GM19468 (cell line): ENCODE measurements around the gene SIK3.

Experiments used
- ATAC-seq: cut with Tn5 transposase; IDR thresholded peaks from one replicate; pipeline ENCODE4 v1.9.1; 2021; ENCODE audit warnings: mild to moderate bottlenecking, moderate library complexity, moderate number of reproducible peaks; ENCODE audit not compliant: unreplicated experiment; ENCODE audit errors: extremely low read depth

The SIK3 gene

DNA sequence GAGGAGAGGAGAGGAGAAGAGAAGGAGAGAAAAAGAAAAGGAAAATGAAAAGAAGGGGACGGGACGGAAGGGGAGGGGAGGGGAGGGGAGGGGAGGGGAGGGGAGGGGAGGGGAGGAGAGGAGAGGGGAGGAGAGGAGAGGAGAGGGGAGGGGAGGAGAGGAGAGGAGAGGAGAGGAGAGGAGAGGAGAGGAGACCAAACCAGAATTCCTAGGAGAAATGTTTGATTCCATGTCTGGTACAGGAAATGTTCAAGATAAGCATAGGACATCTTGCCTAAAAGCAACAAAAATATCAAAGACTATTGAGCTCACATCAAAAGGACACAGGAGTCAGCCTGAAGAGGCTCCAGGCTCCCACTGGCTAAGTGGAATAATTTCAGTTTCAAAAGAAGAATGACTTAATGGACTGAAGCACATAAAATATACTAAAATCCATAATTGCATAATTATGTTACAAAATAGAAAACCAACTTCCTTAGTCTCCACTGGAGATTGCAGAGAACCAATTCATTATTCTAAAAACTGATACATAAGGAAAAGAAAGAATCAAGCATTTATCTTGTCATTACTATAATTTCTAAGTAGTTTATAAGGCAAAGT lies 159.7 kb downstream of the SIK3 start:
- ATAC-seq, result no peak

DNA sequence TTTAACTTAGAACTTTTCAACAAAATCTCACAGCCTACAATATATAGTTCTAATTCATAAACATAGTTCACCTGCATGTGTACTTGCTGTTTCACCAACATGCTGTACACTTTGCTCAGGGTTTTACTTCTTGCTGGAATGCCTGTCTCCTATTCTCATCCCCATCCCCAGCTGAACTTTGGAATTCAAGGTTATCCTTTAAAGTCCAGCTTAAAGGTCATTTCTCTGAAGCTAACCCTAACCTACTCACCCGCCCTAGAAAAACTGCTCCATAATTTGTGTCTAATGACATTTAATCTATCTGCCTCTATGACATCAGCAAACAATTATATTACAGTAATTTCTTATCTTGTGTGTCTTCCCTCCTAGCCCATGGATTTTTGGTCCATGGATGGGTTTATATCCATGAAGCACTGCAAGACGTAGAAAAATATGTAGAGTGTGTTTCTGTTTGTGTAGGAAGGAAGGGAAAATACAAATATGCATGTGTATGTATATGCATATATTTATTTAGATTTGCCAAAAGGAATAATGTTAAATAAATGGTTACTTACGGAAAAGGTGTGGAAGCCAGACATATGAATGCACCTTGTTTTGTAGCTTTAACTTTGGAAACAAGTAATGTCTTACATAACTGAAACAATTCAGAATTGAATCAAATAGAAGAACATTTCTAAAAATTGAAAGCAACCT lies 161.3 kb downstream of the SIK3 start:
- ATAC-seq, result no peak

DNA sequence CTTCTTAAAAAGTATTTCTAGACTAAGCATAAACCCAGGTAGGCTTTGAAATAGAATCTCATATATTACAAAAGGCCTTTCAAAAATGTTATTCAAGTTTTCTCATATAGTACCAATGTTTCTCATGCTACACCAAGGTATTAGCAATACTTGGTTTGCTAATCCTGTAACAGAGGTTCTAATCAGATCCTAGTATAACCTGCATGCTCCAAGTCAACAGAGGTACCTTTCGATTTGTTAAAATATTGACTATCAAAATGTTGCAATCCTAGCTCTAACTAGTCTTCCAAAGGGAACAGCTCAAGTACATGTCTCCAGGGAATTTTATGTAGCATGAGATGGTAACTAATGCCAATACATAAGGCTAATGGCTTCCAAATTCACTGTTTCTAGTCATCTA lies 162.7 kb downstream of the SIK3 start:
- ATAC-seq, result no peak

DNA sequence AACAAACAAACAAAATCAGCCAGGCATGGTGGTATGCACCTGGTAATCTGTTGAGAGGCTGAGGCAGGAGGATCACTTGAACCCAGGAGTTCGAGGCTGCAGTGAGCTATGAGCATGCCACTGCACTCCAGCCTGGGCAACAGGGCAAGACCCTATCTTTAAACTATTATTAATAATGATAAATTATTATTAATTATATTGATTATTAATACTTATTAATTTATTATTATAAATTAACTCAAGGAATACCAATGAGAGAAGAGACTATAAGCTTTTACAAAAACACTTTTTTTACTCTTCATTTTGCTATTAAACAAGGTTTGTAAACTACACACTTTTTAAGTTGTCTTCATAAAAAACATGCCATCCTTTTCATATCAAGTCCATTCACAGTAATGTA lies 163.1 kb downstream of the SIK3 start:
- ATAC-seq, result no peak

DNA sequence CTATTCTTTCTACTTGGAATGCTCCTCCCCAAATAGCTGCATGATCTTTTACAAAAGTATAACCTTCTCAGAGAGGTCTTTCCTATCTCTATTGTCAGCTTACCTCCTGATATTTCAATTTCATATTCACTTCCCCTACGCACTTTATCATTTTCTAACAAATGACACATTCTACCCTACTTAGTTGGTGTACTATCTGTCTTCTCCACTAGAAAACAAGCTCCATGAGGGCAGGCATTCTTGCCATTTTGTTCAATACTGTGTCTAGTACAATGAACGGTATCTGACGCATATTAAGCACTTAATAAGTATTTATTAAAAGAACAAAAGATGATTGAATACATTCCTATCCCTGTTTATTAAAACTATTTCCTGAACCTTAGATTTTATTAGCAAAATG lies 164.3 kb downstream of the SIK3 start:
- ATAC-seq, result no peak

DNA sequence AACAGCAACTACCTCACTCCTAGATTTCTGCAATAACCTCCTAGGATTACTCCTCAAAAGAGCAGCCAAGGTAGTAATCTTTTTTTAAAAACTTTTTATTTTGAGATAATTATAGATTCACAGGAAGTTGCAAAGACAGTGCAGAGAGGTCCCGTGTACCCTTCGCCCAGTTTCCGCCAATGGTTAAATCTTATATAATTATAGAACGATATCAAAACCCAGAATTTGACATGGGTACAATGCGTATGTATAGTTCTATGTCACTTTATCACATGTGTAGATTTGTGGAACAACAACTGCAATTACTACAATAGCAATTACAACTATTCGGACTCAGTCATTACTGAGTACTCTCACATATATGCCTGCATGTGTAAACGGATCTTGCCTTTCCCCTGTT lies 166.0 kb downstream of the SIK3 start:
- no peak for ATAC-seq

DNA sequence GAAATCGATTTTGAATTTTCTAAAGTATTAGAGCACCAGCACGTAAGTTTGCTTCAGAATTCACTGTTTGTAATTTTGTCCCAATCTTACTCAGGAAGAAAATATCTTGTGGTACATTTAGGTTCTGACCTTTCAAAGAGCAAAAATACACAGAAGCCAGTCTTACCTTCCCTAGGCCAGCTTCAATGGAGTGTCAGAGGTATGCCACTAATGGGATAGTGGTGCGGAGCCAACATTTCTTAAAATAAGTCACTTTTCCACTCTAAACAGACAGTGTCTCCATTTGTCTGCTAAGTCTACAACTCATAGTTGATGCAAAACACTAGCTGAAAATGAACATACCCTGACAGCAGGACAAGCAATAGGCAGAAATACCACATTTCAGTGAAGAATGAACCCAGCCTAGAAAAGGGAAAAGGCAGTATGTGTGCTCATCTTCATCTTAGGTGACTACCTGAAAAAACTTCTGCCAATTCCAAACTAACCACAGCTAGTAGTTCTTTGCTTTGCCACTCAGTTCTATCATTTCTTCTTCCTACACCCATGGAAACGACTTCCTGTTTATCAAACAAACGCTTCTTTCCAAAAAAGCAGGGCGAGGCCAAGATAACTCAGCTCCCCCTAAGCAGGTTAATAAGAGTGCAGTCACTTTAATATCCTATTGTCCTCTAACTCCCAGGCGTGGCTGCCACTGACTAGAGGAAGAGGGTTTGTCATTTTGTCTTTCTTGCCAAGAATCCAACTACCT lies 166.8 kb downstream of the SIK3 start:
- no peak for ATAC-seq

DNA sequence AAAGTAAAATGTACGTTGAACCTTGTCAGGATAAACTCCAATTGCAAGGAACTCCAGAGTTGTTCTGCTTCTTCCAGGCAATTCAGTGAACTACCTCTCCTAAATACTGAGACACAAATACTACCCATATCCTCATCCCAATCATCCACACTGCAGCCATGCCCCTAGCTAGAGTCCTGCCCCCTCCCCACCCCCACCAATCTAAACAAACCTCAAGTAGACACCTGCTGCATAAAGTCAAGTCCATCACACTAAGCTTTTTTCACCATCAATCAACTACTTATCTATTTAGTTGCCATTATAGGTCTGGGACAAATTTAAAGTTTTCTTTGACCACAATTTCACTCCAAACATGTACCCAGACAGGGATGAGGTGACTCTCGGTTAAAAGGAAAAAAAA lies 167.6 kb downstream of the SIK3 start:
- no peak for ATAC-seq

DNA sequence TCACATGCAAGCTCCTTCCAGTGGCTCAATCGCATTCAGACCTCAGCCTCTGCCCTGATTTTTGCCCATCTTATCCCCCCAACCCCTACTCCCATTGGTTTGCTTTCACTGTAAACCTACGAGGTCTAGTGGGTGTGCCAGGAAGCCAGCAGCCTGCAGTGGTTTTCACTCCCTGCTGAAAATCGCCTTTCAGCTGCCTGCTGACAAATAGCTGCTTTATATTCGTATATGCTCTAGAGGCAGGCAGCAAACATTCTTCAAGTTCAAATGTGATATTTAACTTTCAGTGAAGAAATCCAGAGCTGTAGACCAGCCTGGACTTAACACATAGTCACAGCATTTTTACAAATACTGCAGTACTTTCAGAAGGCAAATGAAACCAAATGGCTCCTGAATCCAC lies 168.1 kb downstream of the SIK3 start:
- ATAC-seq, result no peak

DNA sequence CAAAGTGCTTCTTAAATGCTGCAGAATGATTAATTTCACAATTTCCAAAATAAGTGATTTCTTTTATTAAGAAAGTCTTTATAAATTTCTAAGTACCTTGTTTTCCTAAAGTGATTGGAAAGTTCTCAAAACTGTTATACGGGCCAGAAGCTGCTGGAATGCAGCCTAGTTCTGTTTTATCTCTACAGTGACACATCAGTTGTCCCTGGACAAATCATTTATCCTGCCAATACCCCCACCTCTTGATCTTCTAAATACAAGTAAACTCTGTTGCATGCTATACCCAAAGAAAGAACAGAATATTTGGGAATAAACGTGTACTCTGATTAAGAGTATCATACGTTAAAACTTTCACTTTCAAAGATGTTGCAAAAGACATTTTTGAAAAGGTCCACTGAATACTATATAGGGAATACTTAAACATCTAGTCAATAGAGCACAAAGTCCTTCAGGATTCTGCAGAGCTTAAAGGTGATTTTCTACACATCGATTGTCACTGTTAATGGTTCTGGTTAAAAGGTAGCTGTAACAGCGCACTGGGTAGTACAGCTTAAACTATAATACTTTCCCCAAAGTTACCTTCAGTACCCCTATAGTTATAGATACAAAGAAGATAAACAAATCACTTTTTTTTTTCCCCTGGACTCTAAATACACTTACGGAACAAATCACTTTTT lies 168.7 kb downstream of the SIK3 start:
- ATAC-seq, result no peak

DNA sequence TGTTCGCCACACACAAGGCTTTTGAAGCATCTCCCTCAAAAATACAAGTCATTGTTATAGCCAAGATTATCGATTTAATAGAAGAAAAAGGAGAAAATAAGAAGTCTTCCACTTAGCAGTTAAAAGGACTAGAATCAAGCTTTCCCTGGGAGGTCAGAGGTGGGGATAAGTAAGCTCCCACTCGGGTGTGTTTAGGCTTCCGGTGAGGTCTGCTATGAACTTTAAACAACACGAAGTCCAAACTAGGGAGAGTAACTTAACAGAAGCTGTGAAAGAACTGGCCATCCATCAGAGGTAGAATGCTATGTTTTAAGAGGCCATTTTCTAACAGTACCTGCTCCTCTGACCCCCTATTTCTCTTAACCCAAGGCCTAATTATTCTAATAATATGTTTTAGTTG lies 169.4 kb downstream of the SIK3 start:
- no peak for ATAC-seq

DNA sequence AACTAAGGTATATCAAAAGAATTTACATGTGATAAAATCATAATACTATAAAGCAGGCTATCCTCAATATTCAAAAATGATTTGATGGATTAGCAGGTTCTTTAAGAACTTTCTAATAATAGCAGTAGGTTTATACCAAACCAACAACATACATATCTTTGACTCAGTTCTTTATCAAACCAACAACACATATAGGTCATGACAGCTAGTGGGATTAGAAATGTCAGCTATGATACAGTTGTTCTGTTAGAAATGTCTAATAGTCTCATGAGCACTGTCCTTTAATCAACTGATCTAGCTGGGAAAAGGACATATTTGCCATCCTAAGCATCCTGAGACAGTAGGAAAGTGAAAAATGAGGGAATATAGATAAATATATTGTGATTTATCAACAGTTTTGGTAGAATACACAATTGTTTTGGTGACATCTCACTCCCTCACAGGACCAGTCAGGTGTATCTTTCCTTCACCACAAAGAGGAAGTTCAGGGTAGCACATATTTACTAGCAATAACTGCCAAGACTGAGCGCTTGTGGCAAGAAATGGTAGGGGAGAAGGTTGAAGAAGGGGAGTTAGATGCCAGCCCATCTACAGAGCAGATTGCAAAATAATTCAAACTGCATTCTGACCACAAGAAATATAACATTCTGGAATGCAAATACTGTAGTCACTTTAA lies 170.0 kb downstream of the SIK3 start:
- peak; percentile 38 for ATAC-seq

DNA sequence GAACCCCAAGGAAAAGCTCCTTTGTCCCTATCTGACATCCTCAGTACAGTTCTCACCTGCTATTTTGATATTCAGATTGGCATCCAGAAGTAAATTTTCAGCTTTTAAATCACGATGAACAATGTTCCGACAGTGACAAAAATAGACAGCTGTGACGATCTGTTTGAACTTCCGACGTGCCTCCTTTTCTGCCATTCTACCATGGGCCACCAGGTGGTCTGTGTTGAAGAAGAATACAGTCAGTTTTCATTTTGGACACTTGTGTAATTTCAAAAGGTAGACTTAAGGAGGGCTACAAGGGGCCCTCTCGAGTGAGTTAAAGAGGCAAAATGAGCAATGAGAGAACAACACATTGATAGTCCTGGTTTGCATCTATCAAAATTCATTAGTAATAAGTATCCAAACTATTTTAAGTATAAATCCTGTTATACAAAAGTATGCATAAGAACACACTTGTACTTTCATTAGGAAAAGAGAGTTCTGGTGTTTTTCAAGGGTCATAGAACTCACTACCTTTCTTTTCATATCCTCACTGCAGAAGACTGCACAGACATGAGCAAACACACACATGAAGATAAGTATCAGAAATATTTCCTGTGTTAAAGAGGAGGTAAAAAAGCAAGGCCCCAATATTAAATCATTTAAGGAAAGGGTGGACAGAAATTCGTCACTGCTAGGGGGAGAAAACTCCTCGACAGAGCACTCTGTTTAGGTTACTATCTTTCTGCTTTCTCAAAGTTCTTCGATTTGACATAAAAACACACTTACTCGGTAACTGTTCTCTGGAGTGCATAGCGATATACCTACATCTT lies 170.9 kb downstream of the SIK3 start:
- no peak for ATAC-seq

DNA sequence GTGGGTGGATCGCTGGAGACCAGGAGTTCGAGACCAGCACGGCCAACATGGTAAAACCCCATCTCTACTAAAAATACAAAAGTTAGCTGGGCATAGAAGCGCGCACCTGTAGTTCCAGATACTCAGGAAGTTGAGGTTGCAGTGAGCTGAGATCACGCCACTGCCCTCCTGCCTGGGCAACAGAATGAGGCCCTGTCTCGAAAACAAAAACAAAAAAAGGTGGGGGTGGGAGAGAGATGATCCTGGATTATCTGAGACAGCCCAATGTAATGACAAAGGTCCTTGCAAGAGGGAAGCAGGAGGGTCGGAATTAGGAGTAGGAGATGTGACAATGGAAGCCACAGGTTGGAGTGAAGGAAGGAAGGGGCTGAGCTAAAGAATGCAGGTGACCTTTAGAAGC lies 173.2 kb downstream of the SIK3 start:
- no peak for ATAC-seq

DNA sequence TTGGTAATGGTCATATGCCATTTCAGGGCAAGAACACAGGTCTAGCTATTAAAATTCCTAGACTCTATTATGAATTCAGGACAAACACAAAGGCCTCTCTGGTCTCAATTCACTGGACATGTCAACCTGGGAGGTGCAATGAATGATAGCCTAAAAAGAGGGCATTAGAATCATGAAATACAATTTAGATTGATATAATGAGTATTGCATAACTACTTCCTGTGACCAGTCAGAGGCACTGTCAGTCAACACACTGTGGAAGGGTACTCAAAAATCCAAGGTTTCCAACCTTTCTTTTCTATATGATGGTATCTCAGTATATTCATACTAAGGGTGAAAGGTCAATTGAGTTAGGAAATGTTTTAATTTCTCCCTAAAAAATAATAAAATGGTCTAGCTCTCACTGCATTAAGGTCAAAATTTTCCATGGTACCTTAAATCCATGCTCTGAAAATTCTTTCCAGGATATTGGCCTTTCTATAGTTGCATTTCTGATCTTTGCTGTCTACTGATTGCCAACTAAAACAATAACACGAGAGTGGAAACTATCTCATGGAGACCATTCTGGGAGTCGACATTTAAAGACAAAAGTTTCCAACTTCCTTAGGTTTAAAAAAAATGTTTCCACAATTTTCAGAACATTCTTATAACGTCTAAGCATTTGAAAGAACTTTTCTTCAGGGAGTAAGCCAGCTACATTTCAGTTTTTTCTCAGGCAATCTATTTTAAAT lies 179.1 kb downstream of the SIK3 start:
- ATAC-seq, result no peak

DNA sequence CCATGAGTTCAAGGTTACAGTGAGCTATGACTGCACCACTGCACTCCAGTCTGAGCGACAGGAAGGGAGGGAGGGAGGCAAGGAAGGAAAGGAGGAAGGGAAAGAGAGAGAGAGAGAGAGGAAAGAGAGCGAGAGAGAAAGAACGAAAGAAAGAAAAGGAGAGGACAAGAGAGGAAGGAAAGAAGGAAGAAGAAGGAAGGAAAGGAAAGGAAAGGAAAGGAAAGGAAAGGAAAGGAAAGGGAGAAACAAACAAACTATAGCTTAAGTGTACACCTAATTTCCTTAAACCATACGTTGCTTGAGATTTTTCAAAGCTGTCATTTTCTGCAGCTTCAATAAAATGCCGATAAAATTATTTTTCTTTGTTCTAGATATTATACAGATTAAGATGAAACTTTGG lies 180.6 kb downstream of the SIK3 start:
- no peak for ATAC-seq

DNA sequence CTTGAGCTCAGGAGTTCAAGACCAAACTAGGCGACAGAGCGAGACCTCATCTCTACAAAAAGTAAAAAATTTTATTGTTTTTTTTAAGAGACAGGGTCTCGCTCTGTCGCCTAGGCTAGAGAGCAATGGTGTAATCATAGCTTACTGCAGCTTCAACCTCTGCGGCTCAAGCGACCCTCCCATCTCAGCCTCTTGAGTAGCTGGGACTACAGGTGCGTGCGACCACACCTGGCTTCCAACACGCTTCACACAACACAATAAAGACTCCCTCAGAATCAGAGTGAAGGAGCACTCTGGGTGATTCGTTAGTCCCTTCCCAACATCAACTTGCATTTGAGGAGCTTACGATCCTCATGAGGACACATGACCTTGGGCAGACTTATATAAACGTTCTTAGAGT lies 181.3 kb downstream of the SIK3 start:
- ATAC-seq, result no peak

DNA sequence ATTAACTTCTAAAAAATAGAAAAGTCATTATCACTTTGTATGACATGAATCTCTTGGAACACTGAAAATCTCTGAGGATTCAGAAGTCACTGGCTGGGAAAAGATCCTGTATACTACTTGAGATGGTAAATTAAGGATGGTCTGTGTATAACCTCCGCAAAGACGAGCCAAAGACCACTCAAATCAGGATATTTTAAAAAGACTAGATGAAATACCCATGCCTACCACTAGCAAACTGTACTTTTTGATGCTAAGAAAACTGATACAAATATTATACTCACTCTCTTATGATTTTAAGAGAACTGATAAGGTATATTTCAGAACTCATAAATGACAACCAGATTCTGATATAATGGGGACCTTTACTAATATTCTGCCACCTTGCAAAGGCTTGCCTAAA lies 182.2 kb downstream of the SIK3 start:
- ATAC-seq, result no peak

DNA sequence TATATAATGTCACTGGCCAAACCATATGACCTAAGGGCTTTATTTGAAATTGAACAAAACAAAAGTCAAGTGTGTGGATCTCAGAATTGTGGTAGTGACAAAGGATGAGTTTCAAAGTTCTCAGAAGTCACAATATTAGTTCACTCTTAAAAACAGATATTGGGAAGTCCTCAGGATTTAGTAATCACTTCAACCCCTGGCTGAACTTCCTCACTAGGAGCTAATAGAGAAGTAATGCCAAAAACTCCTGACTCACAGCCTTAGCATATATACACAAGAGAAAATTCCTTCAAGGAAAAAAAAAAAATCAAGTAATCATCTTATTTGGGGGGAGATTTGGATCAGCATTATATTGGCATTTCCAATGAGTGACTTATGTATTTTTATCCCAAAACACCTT lies 185.2 kb downstream of the SIK3 start:
- ATAC-seq, result no peak
